HG03575 (cell line): ENCODE data around the gene NFIB.
A peak's percentile ranks its signal among the peaks of the same experiment; 100 is the strongest.

Source experiments
- ATAC-seq: cut with Tn5 transposase; IDR thresholded peaks from one replicate; pipeline ENCODE4 v1.9.1; 2021; ENCODE audit not compliant: unreplicated experiment, insufficient number of reproducible peaks, low FRiP score; ENCODE audit errors: extremely low read depth

The NFIB gene

DNA sequence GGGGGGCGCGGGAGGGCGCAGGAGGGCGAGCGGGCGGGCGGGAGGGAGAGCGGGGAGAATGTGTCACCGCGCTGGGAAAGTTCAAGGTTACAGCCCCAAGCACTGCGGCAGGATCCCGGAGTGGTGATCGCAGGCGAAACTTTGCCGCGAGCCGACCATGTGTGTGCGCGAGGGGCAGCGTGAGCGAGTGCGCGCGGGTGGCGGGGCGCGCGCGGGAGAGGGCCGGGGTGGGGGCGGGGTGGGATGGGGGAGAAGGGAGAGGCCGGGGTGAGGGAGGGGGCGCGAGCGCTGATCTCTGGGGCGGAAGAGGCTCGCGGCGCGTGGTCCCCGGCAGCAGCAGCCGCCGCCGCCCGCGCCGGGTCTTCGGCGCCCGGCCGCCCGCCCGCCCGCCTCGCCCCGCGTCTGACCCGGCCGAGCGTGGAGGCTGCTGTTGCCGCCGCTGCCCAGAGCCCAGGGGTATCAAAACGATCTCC lies at the start of gene NFIB:
TSS of gene NFIB (minus strand) at position 191 of the 473 bp plus-strand sequence. CDS start 630 bp downstream, outside the sequence.
- no peak for ATAC-seq

- no peak for ATAC-seq
These were observed 48.2 kb upstream of the NFIB start for GRCh38 chr9:14362175-14362574.

DNA sequence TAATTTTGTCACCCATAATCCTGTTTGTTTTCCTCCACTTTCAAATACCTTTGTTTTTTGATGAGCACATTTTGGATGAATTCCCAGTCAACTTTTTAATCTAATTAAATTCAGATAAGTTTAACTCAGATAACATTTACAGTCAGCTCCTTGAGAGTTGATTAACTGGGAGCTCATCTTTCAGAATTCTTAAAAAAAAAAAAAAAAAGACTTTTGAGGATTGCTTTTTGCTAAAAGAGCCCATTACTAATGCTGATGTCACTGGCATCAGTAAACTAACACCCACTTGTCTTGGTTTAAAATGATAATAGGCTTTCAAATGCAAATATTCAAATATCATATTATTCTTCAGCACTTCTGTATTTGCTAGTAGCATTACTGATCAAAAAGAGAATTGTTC lies 47.1 kb upstream of the NFIB start:
- ATAC-seq = no peak

DNA sequence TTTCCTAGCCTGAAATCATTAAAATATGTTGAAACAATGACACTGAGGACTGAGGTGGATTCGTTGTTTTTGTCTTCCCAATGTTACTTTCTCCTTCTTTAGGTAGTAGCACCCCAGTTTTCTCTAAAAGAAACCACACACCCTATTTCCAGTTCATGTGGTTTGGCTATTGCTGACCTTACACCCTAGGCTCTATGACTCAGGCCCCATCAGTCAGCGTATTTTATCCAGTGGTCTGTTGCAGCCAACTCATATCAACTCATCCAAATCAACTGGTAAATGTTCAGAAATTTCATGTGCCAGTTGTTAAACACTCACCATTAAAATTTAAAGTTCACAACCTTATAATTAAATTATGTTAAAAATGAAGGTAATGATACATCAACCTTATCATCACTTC lies 44.6 kb upstream of the NFIB start:
- no peak for ATAC-seq

DNA sequence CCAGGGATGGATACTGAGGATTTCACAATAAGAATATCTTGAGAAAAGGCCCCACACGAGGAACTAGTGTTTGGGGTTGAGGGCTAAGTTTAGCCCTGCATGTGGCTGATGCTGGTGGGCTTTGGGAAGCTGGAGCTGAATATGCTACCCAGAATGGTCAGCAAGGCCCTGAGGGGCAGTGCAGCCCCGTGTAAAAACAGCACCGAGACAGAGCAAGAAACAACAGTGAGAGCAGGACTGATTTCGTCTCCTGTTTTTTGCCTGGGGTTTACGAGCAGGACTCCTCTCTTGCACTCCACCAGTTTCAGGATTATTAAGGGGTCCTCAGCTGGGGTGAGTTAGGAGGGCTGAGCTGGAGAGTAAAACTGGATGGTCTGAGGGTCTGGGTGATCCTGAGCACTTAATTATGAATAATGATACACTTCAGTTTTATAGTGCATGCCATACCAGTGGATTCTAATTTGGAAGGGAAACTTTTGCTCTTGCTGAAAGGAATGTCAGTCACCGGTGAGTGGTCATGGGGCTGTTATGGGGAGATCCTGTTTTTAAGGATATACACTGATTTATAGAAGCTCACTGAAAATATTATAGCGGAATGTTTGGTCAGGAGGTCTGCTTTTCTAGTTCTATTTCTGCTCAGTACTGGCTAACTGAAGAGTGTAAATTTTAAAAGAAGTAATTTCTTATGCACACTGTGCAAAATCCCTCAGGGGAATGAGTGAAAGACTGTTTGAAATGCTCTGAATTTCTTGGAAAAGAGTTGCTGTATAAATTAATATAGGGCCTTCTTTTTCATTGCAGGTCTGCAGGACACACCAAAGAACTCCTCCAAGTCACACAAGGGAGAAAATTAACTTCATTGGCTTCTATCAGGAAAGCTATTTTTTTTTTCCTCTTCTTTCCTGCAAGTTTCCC lies 42.7 kb upstream of the NFIB start:
- ATAC-seq = no peak

DNA sequence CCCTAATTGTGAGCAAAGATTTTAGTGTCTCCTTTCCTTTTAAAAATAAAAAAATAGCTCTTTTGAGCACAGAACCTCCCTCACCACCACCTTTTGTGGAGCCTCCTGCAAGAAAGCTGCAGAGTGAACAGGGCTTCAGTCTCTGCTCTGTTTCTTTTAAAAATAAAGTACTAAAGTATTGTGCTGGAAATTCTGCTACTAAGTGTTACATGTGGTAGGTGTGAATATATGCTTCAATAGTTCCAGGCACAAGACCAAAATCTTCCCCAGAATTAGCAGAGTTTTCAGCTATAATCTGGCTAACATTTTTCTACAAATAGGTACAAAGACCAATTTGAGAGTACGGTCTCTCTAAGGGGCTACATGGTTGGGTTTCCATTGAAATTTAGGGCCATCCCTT lies 40.3 kb upstream of the NFIB start:
- no peak for ATAC-seq

DNA sequence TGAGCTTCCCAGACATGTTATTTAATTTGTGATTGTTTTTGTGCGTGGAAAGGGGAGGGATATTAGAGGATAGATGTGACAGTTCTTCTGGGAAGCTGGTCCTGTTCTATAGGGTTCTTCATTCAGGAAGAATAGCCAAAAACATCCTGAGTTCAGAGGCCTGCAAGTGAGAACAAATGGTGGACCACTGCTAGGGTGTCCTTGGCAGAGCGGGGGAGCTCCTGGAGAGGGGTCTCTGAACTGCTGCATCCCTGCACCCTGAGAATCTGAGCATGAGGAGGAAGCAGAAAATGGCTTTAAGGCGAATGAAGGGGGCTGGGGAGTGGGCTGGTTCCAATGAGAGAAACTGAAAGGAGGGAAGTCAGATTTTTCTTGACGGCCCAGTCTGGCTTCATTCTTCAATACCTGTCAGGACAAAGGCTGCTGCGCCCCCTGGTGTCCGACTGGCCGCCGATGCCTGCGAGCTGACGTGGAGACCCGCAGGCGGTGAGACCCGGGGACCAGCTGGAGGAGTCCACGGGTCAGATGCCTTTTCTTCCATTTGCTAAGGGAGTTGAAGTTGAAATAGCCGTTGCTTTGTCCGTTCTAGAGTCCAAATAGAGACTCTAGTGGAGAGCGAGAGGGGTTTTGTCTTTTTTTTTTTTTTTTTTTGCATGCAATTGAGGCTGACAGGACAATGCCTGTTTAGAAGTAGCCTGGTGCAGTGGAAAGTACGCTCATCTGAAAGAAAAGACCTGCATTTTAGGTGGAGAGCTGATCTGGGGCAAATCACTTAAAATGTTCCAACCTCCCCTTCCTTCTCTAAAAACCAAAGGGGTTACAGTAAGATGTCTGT lies 39.5 kb upstream of the NFIB start:
- ATAC-seq = peak; percentile 59

DNA sequence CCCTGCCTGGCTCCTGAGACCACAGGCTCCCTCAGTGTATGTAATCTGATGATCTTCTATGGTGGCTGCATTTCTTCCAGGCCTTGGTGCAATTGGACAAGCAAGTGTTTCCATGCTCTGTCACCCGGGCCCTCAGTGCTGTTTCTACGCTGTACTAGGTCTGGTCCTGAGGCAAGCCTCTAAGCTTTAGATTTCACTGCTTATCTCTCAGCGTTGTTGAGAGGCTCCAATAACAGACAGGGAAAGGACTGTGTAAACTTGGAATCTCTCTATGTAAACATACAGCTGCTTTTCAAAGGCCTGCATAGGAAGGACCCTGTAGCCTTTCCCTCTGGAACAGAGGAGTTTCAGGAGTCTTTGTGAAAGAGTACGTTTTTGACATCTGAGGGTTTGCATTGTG lies 38.6 kb upstream of the NFIB start:
- no peak for ATAC-seq

DNA sequence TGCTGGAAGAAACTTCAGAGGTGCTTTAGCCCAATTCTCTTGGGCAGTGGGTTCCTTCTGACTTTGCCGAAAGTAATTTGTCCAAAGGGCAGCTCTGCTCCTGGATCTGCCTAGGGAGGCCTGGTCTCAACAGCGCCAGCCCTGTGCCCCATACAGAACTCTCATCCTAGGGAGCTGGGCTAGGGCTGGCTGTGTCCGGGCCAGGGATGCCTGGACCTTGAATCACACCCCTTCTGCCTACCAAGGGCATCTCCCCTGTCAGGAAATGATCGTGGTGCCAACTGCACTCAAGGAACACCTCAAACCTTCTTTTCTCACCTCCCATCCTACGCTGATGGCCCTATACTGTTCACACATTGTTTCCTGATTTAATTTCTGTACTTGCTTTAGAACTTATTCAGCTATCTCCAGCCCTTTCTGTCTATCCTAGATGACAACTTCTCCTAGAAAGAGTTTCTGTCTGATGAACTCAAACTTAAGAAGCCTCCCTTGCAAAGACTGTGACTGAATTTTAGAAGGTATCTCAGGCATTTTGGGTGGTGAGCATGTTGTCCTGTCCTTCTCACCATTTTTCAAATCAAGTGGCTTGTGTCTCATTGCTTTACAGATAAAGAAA lies 37.4 kb upstream of the NFIB start:
- ATAC-seq = no peak

GRCh38 chr9:14350754-14351153 lies 36.8 kb upstream of the NFIB start:
- ATAC-seq = no peak

GRCh38 chr9:14350349-14350728 lies 36.4 kb upstream of the NFIB start:
- no peak for ATAC-seq

DNA sequence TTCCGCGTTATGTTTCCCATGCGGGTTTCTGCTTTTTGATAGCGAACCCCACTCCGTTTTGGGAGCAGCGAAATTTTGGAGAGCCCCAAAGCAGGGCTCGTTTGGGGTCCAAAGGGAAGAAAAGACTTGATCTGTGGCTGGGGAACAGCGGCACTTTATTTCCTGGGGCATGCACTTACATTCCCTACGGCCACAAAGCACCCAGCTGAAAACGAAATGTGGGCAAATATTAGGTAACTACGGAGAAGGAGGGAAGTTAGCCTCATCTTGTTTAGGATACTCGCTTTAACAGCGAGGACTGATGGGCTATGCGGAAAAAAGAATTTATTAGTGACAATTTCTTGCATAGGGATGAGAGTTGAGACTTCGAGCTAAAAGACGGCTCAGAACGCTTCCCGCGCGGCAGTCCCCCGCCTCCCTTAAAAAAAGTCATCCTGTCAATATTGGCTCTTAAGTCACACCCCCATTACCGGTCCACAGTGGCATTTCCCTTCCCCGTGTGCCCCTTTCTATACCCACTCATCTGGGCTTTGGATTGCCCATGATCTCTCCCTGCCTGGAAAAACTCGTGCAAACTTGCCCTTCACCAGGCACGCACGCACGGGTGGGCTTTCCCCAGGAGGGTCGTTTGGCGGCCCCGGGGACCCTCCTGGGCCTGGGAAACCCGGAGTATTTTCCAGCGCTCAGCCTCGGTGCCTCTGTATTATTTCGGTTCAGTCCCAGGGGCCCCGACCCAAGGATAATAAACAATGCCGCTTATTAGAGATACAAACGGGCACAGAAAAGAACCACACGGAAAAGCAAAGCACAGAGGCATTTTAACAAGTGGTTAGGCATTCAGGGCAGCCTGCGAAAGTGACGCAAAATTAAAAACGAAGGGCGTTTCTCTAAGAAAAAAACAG lies 35.8 kb upstream of the NFIB start:
- ATAC-seq = no peak

GRCh38 chr9:14349146-14349446 lies 35.2 kb upstream of the NFIB start:
- ATAC-seq = no peak

DNA sequence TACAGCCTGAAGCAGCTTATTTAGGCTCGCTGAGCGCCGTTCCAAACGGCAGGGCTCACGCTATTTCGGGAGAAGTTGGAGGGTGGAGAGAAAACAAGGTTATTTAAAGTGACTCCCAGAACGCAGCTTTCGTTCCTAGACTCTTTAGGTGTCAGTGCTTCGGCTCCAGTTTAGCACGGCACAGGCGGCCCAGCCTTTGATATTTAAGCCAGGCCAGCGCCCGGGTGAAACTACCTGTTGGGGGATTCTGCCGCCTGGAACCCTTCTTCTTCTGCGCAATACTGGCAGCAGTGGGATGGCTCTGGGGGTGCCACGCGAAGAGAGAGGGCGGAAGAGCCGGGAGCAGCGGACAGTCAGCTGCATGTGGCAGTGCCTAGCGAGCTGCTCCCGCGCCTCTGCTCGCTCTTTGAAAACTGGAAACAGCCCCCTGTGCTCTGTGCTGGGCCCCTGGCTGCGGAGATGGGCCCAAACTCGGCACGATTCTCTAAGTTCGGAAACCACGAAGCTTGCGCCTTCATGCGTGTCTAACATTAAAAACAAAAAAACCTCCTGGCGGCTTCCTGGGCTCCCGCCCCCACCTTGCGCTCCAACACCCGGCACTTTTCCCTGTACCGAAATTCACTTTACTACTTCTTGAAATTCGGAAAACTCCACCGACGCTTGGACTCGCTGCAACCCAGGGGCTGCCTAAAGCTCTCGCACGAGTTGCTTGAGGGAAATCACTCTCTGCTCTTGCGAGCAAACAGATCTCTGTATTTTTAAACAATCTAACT lies 34.6 kb upstream of the NFIB start:
- no peak for ATAC-seq

DNA sequence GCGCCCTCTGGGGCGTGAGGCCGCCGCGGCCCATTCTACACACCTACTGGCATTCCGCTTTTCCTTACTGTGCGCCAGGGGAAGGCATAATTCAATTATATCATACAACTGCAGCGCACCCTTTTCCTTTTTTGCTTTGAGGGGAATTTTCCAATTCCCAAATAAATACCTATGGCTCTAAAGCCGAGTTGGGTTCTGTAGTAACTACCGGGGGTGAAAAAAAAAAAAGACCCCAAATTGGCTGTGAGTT lies 34.1 kb upstream of the NFIB start:
- no peak for ATAC-seq

DNA sequence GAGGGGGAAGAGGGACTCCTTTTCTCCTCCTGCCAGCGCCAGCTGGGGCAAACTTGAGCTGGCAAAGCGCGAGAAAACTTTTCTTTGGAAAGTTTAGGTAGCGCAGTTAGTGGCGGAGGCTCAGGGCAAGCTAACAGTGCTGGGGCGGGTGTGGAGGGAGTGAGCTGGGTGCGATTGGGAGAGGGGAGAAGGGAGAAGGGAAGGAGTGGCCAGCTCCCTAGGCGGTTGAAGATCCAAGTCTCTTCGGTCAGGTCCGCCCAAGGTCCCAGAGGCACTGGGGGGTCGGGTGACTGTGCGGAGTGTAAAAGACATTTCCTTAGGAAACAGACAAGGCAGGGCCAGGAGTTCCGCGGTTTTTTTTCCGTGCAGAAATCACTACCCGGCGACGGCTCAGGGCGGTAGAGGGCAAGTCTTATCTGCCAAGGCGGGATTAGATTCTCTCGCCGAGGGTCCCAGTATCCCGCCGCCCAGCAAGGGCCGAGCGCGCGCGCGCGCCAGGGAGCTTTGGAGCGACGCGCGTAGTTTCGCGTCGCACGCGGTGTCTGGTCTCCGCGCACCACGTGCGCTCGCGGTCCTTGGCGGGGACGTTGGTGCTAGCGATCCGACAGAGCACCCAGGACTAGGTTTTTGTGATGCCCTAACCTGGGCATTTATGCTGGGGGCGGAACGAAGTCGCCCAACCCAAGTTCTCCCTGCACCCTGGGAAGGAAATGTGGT lies 33.6 kb upstream of the NFIB start:
- no peak for ATAC-seq

- ATAC-seq = no peak
These were observed 33.0 kb upstream of the NFIB start for GRCh38 chr9:14346811-14347405.
